PC-9 (cell line): Measurements from ENCODE around the gene TMEM116.

Source experiments
- EZH2 ChIP-seq: fragments of 200-600 bp; sonication (generic); IDR thresholded peaks from 2 replicates; pipeline ENCODE4 v1.8.0; 2017; ENCODE audit warnings: antibody characterized with exemption, low read depth
- TF ChIP-seq, protein P1 (sequence below): fragments of 200-600 bp; sonication (generic); conservative IDR thresholded peaks from 2 replicates; pipeline ENCODE4 v1.6.1; 2017; ENCODE audit warnings: mixed run types, antibody characterized with exemption, mild to moderate bottlenecking, moderate library complexity

DNA sequence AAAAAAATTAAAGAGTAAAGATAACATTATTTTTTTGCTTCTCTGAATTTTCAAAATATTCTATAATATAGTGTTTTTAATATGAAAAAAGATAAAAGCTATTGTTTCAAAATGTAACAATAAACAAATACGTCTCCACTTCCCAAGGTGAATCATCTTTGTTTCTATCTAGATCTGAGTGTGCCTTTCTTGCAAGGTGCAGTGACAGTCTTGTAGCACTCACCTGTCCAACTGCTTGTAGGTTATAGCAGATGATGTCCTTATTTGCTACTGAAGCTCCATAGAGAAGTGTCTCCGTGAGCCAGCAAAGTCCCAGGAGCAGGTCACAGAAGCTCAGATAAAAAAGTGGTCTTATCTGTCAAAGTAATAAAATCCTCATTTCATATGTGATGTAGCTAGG lies 21.4 kb downstream of the TMEM116 start:
- TF ChIP-seq, protein P1, sequence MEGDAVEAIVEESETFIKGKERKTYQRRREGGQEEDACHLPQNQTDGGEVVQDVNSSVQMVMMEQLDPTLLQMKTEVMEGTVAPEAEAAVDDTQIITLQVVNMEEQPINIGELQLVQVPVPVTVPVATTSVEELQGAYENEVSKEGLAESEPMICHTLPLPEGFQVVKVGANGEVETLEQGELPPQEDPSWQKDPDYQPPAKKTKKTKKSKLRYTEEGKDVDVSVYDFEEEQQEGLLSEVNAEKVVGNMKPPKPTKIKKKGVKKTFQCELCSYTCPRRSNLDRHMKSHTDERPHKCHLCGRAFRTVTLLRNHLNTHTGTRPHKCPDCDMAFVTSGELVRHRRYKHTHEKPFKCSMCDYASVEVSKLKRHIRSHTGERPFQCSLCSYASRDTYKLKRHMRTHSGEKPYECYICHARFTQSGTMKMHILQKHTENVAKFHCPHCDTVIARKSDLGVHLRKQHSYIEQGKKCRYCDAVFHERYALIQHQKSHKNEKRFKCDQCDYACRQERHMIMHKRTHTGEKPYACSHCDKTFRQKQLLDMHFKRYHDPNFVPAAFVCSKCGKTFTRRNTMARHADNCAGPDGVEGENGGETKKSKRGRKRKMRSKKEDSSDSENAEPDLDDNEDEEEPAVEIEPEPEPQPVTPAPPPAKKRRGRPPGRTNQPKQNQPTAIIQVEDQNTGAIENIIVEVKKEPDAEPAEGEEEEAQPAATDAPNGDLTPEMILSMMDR, result no peak
- no peak for TF ChIP-seq EZH2
